Neural crest cell (in vitro differentiated cells): ENCODE measurements around the gene TBCD. TPM values are rescaled to one million over a fixed set of nuclear protein-coding genes. Genes with fewer than 3 reads are reported as not detected.

ENCODE experiments used
- DNase-seq: peaks from one replicate; pipeline ENCODE4 v3.0.0; 2021; ENCODE audit warnings: low read depth, mixed read lengths, low spot score
- H3K27ac Mint-ChIP-seq: one replicate; pipeline ENCODE4 v1.8.0; 2021; ENCODE audit warnings: mild to moderate bottlenecking, mixed read lengths; ENCODE audit not compliant: unreplicated experiment
- H3K27me3 Mint-ChIP-seq: 2 replicates; pipeline ENCODE4 v1.8.0; 2021; ENCODE audit warnings: low read depth, mild to moderate bottlenecking, mixed read lengths
- H3K36me3 Mint-ChIP-seq: 2 replicates; pipeline ENCODE4 v1.8.0; 2021; ENCODE audit warnings: low read depth, mild to moderate bottlenecking, mixed read lengths
- H3K4me1 Mint-ChIP-seq: 2 replicates; pipeline ENCODE4 v1.8.0; 2021; ENCODE audit warnings: mixed read lengths
- H3K4me3 Mint-ChIP-seq: one replicate; pipeline ENCODE4 v1.8.0; 2021; ENCODE audit warnings: mild to moderate bottlenecking, mixed read lengths
- H3K9me3 Mint-ChIP-seq: 2 replicates; pipeline ENCODE4 v1.8.0; 2021; ENCODE audit warnings: mixed read lengths
- total RNA-seq: library from RNA; stranded (reverse); gene quantifications from 2 replicates; pipeline ENCODE4 v1.2.1, GENCODE V29; 2021
- TF ChIP-seq, protein P1 (sequence below): fragments of 200-600 bp; sonication (generic); conservative IDR thresholded peaks from 2 replicates; pipeline ENCODE4 v1.5.0; 2021; ENCODE audit warnings: antibody characterized with exemption, mild to moderate bottlenecking

Gene TBCD
- total RNA-seq, 1 donor from 2014 or later, result 166 TPM

DNA sequence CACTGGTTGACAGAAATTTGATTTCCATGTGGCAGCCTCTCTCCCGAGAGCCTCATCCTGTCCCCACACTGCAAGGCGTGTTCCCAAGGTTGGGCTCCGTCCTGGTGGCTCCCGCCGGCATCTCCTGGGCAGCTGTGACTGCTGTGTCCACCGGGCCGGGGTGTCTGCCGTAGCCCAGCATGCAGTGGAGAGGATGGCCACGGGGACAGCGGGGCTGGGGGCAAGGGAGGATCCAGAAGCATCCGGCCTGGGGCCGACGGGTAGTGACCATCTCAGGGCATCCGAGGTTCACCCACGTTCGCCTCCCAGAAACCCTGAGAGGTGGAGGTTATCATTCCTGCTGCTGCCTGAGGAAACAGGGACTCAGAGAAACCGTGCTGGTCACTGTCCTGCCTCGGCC lies 46.1 kb upstream of the TBCD start:
- Mint-ChIP-seq H3K4me3 (no peak overlapping the region), H3K36me3 (no peaks in the 10 kb centered on the region), H3K4me1 (no peaks in the 10 kb centered on the region), H3K27me3 (peaks cover 8% of the 10 kb centered on the region), H3K27ac (no peak overlapping the region), H3K9me3 (no peaks in the 10 kb centered on the region)
- TF ChIP-seq, protein P1, sequence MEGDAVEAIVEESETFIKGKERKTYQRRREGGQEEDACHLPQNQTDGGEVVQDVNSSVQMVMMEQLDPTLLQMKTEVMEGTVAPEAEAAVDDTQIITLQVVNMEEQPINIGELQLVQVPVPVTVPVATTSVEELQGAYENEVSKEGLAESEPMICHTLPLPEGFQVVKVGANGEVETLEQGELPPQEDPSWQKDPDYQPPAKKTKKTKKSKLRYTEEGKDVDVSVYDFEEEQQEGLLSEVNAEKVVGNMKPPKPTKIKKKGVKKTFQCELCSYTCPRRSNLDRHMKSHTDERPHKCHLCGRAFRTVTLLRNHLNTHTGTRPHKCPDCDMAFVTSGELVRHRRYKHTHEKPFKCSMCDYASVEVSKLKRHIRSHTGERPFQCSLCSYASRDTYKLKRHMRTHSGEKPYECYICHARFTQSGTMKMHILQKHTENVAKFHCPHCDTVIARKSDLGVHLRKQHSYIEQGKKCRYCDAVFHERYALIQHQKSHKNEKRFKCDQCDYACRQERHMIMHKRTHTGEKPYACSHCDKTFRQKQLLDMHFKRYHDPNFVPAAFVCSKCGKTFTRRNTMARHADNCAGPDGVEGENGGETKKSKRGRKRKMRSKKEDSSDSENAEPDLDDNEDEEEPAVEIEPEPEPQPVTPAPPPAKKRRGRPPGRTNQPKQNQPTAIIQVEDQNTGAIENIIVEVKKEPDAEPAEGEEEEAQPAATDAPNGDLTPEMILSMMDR, result no peak
- DNase-seq, result no peak

DNA sequence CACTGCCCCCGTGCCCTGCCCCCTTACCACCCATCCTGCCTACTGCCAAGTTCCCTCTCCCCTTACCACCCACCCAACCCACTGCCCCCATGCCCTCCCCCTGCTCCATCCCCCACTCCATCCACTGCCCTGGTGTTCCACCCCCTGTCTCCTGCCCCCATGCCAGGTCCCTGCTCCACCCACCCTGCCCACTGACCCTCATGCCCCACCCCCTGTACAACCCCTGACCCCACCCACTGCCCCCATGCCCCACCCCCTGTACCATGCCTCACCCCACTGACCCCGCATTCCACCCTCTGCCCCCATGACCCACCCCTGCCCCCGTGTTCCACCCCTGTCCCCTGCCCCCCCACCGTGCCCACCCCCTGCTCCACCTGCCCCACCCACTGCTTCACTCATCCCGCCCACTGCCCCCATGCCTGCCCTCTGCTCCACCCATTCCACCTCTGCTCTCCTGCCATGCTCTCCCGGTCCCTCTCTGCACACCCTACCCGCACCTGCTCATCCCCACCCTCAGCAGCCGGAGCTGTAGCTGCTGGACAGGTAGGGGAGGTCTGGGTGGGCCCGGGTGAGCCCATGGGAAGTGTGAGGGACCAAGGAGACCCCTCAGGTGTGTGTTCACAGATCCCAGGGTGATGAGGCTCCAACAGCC lies 42.7 kb upstream of the TBCD start:
- H3K4me1 Mint-ChIP-seq, result no peaks in the 10 kb centered on the region
- TF ChIP-seq, protein P1, result no peak
- no peak overlapping the region for H3K4me3 Mint-ChIP-seq
- H3K9me3 Mint-ChIP-seq, result no peaks in the 10 kb centered on the region
- DNase-seq, result no peak
- peaks cover 2% of the 10 kb centered on the region for H3K27me3 Mint-ChIP-seq
- no peak overlapping the region for H3K27ac Mint-ChIP-seq
- no peaks in the 10 kb centered on the region for H3K36me3 Mint-ChIP-seq

DNA sequence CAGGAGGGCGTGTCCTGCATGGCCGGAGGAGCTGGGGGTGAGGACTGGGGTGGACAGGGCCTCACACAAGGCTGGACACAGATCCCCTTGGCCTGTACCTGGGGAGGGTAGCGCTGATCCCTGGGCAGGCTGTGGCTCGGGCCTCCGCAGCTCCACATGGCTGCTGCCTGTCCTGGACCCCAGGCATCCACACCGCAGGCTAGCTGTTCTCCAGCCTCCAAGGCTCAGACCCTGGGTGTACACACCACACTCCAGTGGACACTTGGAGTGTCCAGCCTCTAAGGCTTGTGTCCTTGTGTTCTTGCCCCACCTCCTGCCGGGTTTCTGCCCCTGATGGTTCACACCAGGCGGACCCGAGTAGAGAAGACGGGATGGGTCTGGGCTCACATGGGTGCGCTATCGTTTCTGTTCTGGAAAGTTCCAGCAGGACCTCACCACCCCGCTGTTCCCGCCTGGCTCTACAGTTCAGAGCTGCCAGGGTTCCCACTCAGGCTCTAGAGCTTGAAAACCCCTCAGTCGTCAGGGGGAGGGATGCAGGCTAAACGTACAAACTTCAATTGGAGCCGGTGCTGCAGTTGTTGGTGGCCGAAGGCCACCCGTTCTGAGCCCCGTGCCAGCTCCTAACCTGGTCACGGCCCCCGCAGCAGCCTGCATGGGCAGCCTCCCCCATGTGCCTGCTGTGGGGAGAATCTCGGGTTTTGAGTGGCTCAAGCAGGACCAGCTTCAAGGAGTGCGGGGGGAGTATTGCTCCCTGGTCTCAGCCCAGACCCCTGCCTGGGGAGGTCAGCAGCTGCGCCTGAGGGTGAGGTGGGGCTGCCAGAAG lies 42.0 kb upstream of the TBCD start:
- TF ChIP-seq, protein P1, result no peak
- no peak overlapping the region for H3K4me3 Mint-ChIP-seq

DNA sequence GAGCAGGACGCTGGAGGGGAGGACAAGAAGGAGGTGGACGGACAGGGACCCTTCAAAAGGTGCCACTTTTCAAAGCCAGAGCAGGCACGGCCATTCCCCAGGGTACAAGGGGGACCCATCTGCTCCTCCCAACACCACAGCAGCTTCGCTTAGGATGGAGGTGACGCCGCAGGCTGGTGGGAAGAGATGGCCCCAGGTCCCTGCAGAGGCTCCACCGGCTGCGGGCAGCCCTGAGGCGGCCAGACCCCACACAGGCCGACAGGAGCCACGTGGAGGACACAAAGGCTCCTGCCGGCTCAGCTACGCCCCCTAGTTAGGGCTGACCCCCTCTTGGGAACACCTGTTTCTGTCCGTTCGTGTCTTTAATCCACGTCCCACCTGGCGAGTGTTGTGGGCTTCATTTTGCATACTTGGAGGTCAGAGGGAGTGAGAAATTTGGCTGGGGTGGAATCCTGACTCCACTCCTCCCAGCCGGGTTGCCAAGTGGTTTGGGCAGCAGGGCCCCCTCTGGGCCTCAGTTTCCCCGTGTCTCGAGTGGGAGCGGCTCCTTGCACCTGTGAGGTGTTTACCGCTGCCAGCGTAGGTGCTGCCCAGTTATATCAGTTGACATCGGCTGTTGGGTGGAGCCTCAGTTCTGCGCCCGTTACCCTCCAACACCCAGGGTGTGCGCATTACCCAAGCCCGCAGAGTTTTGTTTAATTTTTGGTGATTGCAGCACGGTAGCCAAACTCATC lies 41.2 kb upstream of the TBCD start:
- H3K4me1 Mint-ChIP-seq, result peaks cover 1% of the 10 kb centered on the region
- H3K4me3 Mint-ChIP-seq, result peak overlapping the region; percentile 31
- DNase-seq, result no peak
- no peaks in the 10 kb centered on the region for H3K9me3 Mint-ChIP-seq
- H3K36me3 Mint-ChIP-seq, result no peaks in the 10 kb centered on the region
- TF ChIP-seq, protein P1, result no peak
- H3K27me3 Mint-ChIP-seq, result peaks cover 2% of the 10 kb centered on the region
- H3K27ac Mint-ChIP-seq, result no peak overlapping the region

More for the DNA sequence above, 42.0 kb upstream of the TBCD start:
- DNase-seq, result no peak
- no peaks in the 10 kb centered on the region for H3K4me1 Mint-ChIP-seq
- H3K27ac Mint-ChIP-seq, result no peak overlapping the region
- peaks cover 2% of the 10 kb centered on the region for H3K27me3 Mint-ChIP-seq
- no peaks in the 10 kb centered on the region for H3K36me3 Mint-ChIP-seq
- H3K9me3 Mint-ChIP-seq, result no peaks in the 10 kb centered on the region

DNA sequence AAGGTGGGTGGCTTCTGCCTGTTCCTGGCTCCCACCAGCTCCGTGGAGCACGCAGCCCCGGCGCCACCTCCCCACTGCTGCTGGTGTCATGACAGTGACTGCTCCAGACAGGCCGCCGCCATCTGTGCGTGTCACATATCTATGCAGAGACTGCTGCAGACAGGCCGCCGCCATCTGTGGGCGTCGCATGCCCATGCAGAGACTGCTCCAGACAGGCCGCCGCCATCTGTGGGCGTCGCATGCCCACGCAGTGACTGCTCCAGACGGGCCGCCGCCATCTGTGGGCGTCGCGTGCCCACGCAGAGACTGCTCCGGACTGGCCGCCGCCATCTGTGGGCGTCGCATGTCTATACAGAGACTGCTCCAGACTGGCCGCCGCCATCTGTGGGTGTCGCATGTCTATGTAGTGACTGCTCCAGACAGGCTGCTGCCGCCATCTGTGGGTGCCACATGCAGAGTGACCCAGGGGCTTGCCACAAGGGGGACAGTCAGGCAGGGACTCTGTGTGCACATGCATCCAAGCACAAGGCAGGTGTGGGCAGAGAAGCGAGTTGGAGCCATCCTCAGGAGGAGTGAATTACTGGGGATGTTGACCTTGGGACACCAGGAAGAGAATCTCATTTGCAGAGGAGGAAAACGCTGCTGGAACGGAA lies 38.7 kb upstream of the TBCD start:
- Mint-ChIP-seq H3K9me3 (no peaks in the 10 kb centered on the region), H3K27ac (peak overlapping the region; percentile 87), H3K27me3 (peaks cover 2% of the 10 kb centered on the region), H3K36me3 (peaks cover 5% of the 10 kb centered on the region), H3K4me3 (peak overlapping the region; percentile 64), H3K4me1 (peaks cover 15% of the 10 kb centered on the region)
- no peak for DNase-seq
- TF ChIP-seq, protein P1, result no peak
